ACC112 (cell line): ENCODE results near the gene SLC25A13.

Experiments
- H2AFZ ChIP-seq: fragments of 200-600 bp; sonication (generic); one replicate; pipeline ENCODE4 v1.6.0; 2017; ENCODE audit warnings: antibody characterized with exemption, low read length; ENCODE audit not compliant: unreplicated experiment
- H3K27ac ChIP-seq: fragments of 200-600 bp; sonication (generic); 2 replicates; pipeline ENCODE4 v1.5.1; 2014; ENCODE audit warnings: low read depth, mild to moderate bottlenecking, antibody characterized with exemption, low read length, moderate library complexity
- H3K27me3 ChIP-seq: fragments of 200-600 bp; sonication (generic); 2 replicates; pipeline ENCODE4 v1.6.1; 2014; ENCODE audit warnings: mild to moderate bottlenecking, antibody characterized with exemption, low read length, moderate library complexity, mixed read lengths; ENCODE audit not compliant: insufficient read depth
- H3K36me3 ChIP-seq: fragments of 200-600 bp; sonication (generic); 2 replicates; pipeline ENCODE4 v1.6.1; 2016; ENCODE audit warnings: mild to moderate bottlenecking, antibody characterized with exemption, low read length, moderate library complexity, mixed read lengths; ENCODE audit not compliant: insufficient read depth
- H3K4me1 ChIP-seq: fragments of 200-600 bp; sonication (generic); one replicate; pipeline ENCODE4 v1.6.1; 2016; ENCODE audit warnings: low read length, mixed read lengths; ENCODE audit not compliant: insufficient read depth, unreplicated experiment, control insufficient read depth
- H3K4me3 ChIP-seq: fragments of 200-600 bp; sonication (generic); 2 replicates; pipeline ENCODE4 v1.5.1; 2014; ENCODE audit warnings: mild to moderate bottlenecking, low read depth, low read length
- H3K79me2 ChIP-seq: fragments of 200-600 bp; sonication (generic); one replicate; pipeline ENCODE4 v1.6.0; 2016; ENCODE audit warnings: low read length; ENCODE audit not compliant: control insufficient read depth, unreplicated experiment, insufficient read depth

Gene SLC25A13

GRCh38 chr7:96205665-96206064 is 116.2 kb downstream of the SLC25A13 start:
- Histone ChIP-seq H3K4me1 (no peaks in the 10 kb centered on the region), H3K27me3 (no peaks in the 10 kb centered on the region), H3K36me3 (no peaks in the 10 kb centered on the region), H3K4me3 (no peak overlapping the region), H3K27ac (no peak overlapping the region), H2AFZ (no peak overlapping the region), H3K79me2 (peaks cover 2% of the 10 kb centered on the region)

GRCh38 chr7:96204601-96205000 is 117.3 kb downstream of the SLC25A13 start:
- Histone ChIP-seq H2AFZ (no peak overlapping the region), H3K36me3 (no peaks in the 10 kb centered on the region), H3K4me3 (no peak overlapping the region), H3K79me2 (peaks cover 2% of the 10 kb centered on the region), H3K27me3 (no peaks in the 10 kb centered on the region), H3K4me1 (no peaks in the 10 kb centered on the region), H3K27ac (no peak overlapping the region)

DNA sequence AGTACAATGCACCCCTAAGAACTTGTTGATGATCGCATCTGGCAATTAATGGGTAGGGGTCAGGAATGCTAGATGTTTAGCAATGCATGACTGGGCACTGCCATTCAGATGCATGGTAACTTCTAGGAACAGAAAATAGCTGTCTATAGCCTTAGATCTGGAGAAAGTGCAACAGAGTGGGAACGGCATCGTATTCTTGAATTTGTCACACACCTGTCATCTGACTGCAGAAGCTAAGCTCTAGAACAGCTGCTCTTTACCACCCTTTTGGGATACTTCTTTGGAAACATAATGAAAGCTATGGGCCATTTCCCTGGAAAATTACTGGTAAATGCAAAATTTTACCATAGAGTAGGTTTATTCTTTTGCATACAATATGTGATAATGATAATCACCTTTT is 118.1 kb downstream of the SLC25A13 start:
- Histone ChIP-seq H3K27me3 (no peaks in the 10 kb centered on the region), H3K27ac (no peak overlapping the region), H2AFZ (no peak overlapping the region), H3K79me2 (peaks cover 2% of the 10 kb centered on the region), H3K36me3 (no peaks in the 10 kb centered on the region), H3K4me3 (no peak overlapping the region), H3K4me1 (no peaks in the 10 kb centered on the region)

GRCh38 chr7:96202102-96202501 is 119.8 kb downstream of the SLC25A13 start:
- Histone ChIP-seq H3K4me3 (no peak overlapping the region), H2AFZ (no peak overlapping the region), H3K4me1 (no peaks in the 10 kb centered on the region), H3K36me3 (no peaks in the 10 kb centered on the region), H3K27ac (no peak overlapping the region), H3K27me3 (no peaks in the 10 kb centered on the region), H3K79me2 (peaks cover 2% of the 10 kb centered on the region)

- no peak overlapping the region for H3K4me3 ChIP-seq
- H3K4me1 ChIP-seq, result no peaks in the 10 kb centered on the region
- H3K36me3 ChIP-seq, result no peaks in the 10 kb centered on the region
- no peak overlapping the region for H3K27ac ChIP-seq
- no peaks in the 10 kb centered on the region for H3K27me3 ChIP-seq
- no peaks in the 10 kb centered on the region for H3K79me2 ChIP-seq
- H2AFZ ChIP-seq, result no peak overlapping the region
Measured at GRCh38 chr7:96200740-96201139, 121.2 kb downstream of the SLC25A13 start.

GRCh38 chr7:96199421-96199820 is 122.5 kb downstream of the SLC25A13 start:
- Histone ChIP-seq H3K79me2 (no peaks in the 10 kb centered on the region), H2AFZ (no peak overlapping the region), H3K4me1 (no peaks in the 10 kb centered on the region), H3K27ac (no peak overlapping the region), H3K27me3 (no peaks in the 10 kb centered on the region), H3K36me3 (no peaks in the 10 kb centered on the region), H3K4me3 (no peak overlapping the region)

GRCh38 chr7:96198047-96198636 is 123.8 kb downstream of the SLC25A13 start:
- H3K27me3 ChIP-seq, result no peaks in the 10 kb centered on the region
- no peak overlapping the region for H2AFZ ChIP-seq

GRCh38 chr7:96196676-96197075 is 125.2 kb downstream of the SLC25A13 start:
- Histone ChIP-seq H3K4me3 (no peak overlapping the region), H3K79me2 (no peaks in the 10 kb centered on the region), H3K27ac (no peak overlapping the region), H3K27me3 (no peaks in the 10 kb centered on the region), H2AFZ (no peak overlapping the region), H3K36me3 (0 out of 2 replicates have a peak, but pooled peaks cover 2% of the 10 kb centered on the region), H3K4me1 (no peaks in the 10 kb centered on the region)

More at GRCh38 chr7:96198047-96198636, 123.8 kb downstream of the SLC25A13 start:
- Histone ChIP-seq H3K27ac (no peak overlapping the region), H3K79me2 (no peaks in the 10 kb centered on the region), H3K36me3 (no peaks in the 10 kb centered on the region), H3K4me3 (no peak overlapping the region), H3K4me1 (no peaks in the 10 kb centered on the region)

DNA sequence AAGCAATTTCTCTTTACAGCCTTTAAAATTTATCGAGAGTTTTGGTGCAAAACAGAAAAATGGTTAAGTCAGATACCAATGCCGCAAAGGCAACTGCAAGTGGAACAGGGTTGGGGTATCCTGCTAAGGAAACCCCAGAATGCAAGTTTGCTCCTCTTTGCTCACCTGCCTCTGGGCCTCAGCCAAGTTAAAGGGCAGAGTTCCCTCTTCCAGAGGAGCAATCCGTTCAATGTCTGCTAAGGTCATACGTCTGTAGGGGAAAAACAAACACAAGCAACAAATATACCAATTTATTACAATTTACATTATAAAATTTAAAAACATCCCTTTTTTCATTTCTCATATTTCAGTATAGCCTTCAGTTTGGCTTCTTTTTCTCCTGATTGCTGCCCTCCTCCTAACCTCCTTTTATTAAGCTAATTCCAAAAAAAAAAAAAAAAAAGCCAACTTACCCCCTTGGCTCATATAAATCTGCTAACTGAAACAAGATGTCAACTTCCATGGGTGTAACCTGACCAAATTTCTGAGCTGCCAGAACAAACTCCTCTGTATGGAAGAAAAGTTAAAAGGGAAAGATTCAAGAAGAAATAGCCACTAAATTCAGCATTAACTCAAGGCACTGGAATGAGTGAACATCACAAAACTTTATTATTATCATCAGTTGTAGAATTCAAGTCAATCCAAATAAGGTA is 132.6 kb downstream of the SLC25A13 start:
- no peak overlapping the region for H3K27ac ChIP-seq
- no peak overlapping the region for H3K4me3 ChIP-seq
- H3K4me1 ChIP-seq, result no peaks in the 10 kb centered on the region
- H3K27me3 ChIP-seq, result no peaks in the 10 kb centered on the region
- no peak overlapping the region for H2AFZ ChIP-seq
- peaks cover 10% of the 10 kb centered on the region; the same call in 1 of the 2 replicates for H3K36me3 ChIP-seq
- no peaks in the 10 kb centered on the region for H3K79me2 ChIP-seq

GRCh38 chr7:96188591-96188991 is 133.3 kb downstream of the SLC25A13 start:
- Histone ChIP-seq H3K27ac (no peak overlapping the region), H2AFZ (no peak overlapping the region), H3K27me3 (no peaks in the 10 kb centered on the region), H3K4me1 (no peaks in the 10 kb centered on the region), H3K79me2 (no peaks in the 10 kb centered on the region), H3K4me3 (no peak overlapping the region), H3K36me3 (peaks cover 14% of the 10 kb centered on the region; the same call in 1 of the 2 replicates)

DNA sequence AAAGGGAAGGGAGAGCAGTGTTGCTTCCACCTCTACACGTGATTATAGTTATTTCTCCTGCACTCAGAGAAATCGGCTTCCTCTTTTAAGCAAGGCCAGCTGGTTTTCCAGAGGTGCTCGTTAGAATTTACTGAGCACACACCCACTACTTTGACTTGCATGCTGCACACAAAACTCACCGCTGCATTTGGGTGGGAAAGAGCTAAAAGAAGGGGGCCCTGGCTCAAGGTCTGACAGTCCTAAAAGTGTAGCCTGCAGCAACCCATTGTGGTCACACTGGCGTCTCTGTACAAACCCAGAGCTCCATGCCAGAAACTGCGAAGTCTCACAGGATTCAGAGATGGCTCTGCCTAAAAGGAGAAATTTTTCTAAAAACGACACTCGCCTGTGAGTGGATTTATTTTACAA is 133.7 kb downstream of the SLC25A13 start:
- peaks cover 14% of the 10 kb centered on the region; the same call in 1 of the 2 replicates for H3K36me3 ChIP-seq
- H3K79me2 ChIP-seq, result no peaks in the 10 kb centered on the region
- no peaks in the 10 kb centered on the region for H3K4me1 ChIP-seq
- H3K27ac ChIP-seq, result no peak overlapping the region
- no peak overlapping the region for H2AFZ ChIP-seq
- no peaks in the 10 kb centered on the region for H3K27me3 ChIP-seq
- no peak overlapping the region for H3K4me3 ChIP-seq
